Measurements from ENCODE around the gene TMEM86B. TPM values are rescaled to one million over a fixed set of nuclear protein-coding genes. Genes with fewer than 3 reads are reported as not detected.

TMEM86B gene
- polyA plus RNA-seq, 1 of the 3 experiments (the other 2 are of a cell fraction) = 3.0 TPM

DNA sequence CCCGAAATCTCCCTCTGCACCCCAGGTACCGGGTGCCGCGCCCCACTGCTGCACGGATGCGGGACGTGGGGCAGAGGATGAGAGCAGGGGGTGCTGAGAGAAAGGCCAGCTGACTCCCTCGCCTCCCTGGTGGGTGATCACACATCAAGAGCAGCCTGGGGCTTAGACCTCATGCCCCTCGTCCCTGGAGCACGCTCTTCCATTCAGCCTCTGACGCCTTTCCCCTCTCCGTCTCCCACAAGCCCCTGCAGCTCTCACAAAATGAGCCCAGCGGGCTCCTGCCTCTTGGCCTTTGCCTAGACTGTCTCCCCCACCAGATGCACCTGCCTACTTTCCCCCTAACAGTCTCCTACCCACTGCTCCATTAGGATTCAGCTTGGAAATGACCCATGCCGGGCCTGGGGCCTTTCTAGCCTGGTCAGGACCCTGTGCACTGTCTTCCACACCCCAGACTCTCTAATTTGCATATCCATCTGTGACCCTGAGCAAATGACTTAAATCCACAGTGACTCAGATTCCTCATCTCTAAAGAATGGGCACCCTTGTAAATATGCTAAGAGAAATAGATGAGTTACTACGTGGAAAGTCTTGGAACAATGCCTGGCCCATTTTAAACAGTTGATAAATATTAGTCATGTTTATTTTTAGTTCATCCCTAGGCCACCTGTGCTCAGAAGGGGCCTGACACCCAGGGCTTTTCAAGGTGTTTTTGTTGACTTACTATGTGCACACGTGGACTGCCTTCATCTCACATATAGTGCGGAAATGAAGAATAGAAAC lies 18.7 kb downstream of the TMEM86B start (continued):
- peak; percentile 76; the same call in 1 of the 2 replicates for TF ChIP-seq TEAD4 (IDR thresholded peaks at IDR 0.05; ENCODE audit: borderline replicate concordance, insufficient read depth)
- TF ChIP-seq FOSL2 (IDR thresholded peaks at IDR 0.05; ENCODE audit: borderline replicate concordance, low read depth) = peak; percentile 87
- TF ChIP-seq FOXJ3 (CRISPR knock-in tag; IDR thresholded peaks at IDR 0.05) = no peak
- TF ChIP-seq MXI1 (IDR thresholded peaks at IDR 0.05; ENCODE audit: low read depth, low read length) = no peak
- TF ChIP-seq POLR2AphosphoS5 (IDR thresholded peaks at IDR 0.05; ENCODE audit: low read depth, low read length) = peak; percentile 44; the same call in 1 of the 2 replicates
- peak; percentile 92 for TF ChIP-seq TCF12 (IDR thresholded peaks at IDR 0.05)
- TF ChIP-seq RAD21 (IDR thresholded peaks at IDR 0.05; ENCODE audit: low read length) = no peak
- no peak for TF ChIP-seq RCOR1 (IDR thresholded peaks at IDR 0.05; ENCODE audit: low read length)
- no peak for TF ChIP-seq FOXM1 (IDR thresholded peaks at IDR 0.05; ENCODE audit: low read depth)
- peak; percentile 77; the same call in 1 of the 2 replicates for TF ChIP-seq NFIC (IDR thresholded peaks at IDR 0.05; ENCODE audit: borderline replicate concordance)
- no peak for TF ChIP-seq SIN3A (IDR thresholded peaks at IDR 0.05; ENCODE audit: borderline replicate concordance, low read depth, low read length)
- TF ChIP-seq MEF2A (IDR thresholded peaks at IDR 0.05; ENCODE audit: borderline replicate concordance, low read depth) = peak; percentile 98
- TF ChIP-seq CHD2 (IDR thresholded peaks at IDR 0.05; ENCODE audit: low read length, partially characterized antibody) = no peak
- TF ChIP-seq YY1 (IDR thresholded peaks at IDR 0.05; ENCODE audit: low read depth) = no peak
- TF ChIP-seq, protein P1, sequence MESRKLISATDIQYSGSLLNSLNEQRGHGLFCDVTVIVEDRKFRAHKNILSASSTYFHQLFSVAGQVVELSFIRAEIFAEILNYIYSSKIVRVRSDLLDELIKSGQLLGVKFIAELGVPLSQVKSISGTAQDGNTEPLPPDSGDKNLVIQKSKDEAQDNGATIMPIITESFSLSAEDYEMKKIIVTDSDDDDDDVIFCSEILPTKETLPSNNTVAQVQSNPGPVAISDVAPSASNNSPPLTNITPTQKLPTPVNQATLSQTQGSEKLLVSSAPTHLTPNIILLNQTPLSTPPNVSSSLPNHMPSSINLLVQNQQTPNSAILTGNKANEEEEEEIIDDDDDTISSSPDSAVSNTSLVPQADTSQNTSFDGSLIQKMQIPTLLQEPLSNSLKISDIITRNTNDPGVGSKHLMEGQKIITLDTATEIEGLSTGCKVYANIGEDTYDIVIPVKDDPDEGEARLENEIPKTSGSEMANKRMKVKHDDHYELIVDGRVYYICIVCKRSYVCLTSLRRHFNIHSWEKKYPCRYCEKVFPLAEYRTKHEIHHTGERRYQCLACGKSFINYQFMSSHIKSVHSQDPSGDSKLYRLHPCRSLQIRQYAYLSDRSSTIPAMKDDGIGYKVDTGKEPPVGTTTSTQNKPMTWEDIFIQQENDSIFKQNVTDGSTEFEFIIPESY (IDR thresholded peaks at IDR 0.05; ENCODE audit: borderline replicate concordance, low read depth) = 0 out of 2 replicates have a peak, but pooled peaks have one; percentile 17
- TF ChIP-seq, protein P2, sequence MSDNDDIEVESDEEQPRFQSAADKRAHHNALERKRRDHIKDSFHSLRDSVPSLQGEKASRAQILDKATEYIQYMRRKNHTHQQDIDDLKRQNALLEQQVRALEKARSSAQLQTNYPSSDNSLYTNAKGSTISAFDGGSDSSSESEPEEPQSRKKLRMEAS (IDR thresholded peaks at IDR 0.05; ENCODE audit: low read depth) = no peak
- no peak for TF ChIP-seq SMC3 (IDR thresholded peaks at IDR 0.05; ENCODE audit: low read depth, low read length)
- TF ChIP-seq ELF1 (IDR thresholded peaks at IDR 0.05) = no peak
- no peak for TF ChIP-seq NRF1 (IDR thresholded peaks at IDR 0.05; ENCODE audit: low read depth, low read length)
- TF ChIP-seq, protein P3, sequence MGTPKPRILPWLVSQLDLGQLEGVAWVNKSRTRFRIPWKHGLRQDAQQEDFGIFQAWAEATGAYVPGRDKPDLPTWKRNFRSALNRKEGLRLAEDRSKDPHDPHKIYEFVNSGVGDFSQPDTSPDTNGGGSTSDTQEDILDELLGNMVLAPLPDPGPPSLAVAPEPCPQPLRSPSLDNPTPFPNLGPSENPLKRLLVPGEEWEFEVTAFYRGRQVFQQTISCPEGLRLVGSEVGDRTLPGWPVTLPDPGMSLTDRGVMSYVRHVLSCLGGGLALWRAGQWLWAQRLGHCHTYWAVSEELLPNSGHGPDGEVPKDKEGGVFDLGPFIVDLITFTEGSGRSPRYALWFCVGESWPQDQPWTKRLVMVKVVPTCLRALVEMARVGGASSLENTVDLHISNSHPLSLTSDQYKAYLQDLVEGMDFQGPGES (IDR thresholded peaks at IDR 0.05; ENCODE audit: low read depth, low read length) = no peak
- peak in 1 of 2 experiments; percentile 68; a peak in 2 of 4 replicates for TF ChIP-seq EP300 (IDR thresholded peaks at IDR 0.05; ENCODE audit: borderline replicate concordance in 1 of 2, low read depth in 1 of 2, low read length in 1 of 2)
- TF ChIP-seq, protein P4, sequence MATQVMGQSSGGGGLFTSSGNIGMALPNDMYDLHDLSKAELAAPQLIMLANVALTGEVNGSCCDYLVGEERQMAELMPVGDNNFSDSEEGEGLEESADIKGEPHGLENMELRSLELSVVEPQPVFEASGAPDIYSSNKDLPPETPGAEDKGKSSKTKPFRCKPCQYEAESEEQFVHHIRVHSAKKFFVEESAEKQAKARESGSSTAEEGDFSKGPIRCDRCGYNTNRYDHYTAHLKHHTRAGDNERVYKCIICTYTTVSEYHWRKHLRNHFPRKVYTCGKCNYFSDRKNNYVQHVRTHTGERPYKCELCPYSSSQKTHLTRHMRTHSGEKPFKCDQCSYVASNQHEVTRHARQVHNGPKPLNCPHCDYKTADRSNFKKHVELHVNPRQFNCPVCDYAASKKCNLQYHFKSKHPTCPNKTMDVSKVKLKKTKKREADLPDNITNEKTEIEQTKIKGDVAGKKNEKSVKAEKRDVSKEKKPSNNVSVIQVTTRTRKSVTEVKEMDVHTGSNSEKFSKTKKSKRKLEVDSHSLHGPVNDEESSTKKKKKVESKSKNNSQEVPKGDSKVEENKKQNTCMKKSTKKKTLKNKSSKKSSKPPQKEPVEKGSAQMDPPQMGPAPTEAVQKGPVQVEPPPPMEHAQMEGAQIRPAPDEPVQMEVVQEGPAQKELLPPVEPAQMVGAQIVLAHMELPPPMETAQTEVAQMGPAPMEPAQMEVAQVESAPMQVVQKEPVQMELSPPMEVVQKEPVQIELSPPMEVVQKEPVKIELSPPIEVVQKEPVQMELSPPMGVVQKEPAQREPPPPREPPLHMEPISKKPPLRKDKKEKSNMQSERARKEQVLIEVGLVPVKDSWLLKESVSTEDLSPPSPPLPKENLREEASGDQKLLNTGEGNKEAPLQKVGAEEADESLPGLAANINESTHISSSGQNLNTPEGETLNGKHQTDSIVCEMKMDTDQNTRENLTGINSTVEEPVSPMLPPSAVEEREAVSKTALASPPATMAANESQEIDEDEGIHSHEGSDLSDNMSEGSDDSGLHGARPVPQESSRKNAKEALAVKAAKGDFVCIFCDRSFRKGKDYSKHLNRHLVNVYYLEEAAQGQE (IDR thresholded peaks at IDR 0.05; ENCODE audit: low read depth, low read length) = no peak
- TF ChIP-seq, protein P5, sequence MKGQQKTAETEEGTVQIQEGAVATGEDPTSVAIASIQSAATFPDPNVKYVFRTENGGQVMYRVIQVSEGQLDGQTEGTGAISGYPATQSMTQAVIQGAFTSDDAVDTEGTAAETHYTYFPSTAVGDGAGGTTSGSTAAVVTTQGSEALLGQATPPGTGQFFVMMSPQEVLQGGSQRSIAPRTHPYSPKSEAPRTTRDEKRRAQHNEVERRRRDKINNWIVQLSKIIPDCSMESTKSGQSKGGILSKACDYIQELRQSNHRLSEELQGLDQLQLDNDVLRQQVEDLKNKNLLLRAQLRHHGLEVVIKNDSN (IDR thresholded peaks at IDR 0.05; ENCODE audit: borderline replicate concordance, low read depth) = no peak
- no peak for TF ChIP-seq RFX5 (IDR thresholded peaks at IDR 0.05; ENCODE audit: low read length)
